HS-27A (cell line): ENCODE measurements around the gene C7.

Experiments
- DNase-seq: peaks from one replicate; pipeline ENCODE4 v3.0.0-alpha.2; 2012; ENCODE audit warnings: low read depth, missing footprints

C7 gene

GRCh38 chr5:40916226-40916625, 6.9 kb downstream of the C7 start:
- no peak for DNase-seq

DNA sequence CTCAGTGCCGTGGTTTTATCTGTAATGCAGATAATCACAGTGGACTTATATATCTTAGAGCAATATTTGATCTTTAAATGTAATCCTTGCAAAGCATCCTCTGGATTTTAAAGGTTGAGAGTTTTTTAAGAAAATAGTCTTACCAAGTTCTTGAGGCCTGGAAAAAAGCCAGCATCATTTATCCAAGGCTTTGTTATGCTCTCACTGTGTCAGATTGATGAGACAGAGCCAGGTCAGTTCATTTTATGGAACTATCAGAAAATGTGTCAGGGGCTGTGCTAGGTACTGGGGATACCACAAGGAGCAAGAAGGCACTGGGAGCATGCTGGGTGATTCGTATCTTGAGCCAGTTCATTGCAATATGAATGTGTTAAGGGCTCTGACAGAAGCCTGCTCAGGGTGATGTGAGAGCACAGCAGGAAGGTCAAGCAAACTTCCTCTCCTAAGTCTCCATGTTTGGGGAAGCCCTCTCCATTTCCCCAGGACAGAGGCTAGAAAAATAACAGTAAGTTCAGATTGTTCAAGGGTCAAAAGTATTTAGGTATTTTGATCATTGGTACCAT, 19.7 kb downstream of the C7 start:
- DNase-seq, result no peak

DNA sequence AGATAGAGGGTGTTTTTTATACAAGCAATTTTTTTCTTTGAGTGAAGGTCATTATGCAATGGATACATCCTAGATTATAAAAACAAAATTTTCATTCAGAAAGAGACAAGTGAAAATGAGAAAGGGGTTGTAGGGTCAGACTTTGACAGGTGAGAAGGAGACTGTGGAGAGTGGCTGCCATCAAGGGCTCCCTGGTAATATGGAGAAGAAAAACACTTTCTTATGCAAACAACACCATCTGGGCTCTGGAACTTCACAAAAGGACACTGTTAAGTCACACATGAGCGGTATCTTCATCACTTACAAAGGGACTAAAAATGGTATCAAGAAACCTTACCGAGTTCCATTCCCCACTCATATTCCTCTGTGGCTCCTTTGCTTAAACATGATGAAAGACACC, 23.5 kb downstream of the C7 start:
- no peak for DNase-seq

DNA sequence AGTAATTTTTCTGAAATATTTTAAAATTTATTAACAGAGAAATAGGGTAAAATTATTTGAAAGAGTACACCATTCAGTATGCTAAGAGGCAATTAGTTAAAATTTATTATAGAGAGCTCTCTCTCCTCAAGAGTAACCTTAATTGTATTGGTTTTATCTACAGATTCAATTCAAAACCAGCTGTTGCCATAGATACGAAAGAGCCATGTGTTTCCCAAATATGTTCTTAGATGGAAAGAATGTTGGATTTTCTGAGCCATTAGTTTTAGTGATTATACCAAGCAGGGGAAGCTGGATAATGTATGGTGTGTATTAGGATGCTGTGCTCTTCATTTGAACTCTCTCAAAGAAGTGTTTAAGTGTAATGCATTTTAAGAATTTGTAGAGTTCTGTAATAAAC, 27.8 kb downstream of the C7 start:
- DNase-seq, result no peak

DNA sequence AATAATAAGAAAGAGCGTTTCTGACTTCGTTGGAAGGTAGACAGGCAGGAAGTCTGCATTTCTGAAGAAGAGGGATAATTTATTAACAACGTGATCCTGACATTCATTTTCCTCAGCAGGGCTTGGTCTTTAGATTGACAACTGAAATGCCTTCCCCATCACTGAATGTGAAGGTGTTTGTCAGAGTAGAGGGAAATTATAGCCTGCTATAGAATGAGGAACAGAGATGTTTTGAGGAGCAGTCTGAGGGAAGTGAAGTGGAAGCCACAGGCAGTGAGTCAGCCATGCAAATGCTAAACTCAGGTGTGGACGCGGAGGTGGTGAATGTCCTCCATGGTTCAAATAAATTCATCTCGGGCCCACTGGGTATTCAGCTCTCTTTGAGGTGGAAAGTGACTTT, 30.5 kb downstream of the C7 start:
- no peak for DNase-seq

DNA sequence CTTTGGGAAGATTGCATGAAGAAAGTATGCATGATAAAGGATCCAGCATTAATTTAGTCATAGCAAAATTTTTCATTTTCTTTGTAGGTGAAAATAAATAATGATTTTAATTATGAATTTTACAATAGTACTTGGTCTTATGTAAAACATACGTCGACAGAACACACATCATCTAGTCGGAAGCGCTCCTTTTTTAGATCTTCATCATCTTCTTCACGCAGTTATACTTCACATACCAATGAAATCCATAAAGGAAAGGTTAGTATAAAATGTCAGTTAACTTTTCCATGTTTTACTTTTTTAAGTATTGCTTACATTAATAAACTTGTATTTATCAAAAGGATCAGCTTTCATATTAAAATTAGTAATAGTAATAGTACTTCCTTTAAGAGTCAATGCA, 35.8 kb downstream of the C7 start:
- DNase-seq, result no peak

DNA sequence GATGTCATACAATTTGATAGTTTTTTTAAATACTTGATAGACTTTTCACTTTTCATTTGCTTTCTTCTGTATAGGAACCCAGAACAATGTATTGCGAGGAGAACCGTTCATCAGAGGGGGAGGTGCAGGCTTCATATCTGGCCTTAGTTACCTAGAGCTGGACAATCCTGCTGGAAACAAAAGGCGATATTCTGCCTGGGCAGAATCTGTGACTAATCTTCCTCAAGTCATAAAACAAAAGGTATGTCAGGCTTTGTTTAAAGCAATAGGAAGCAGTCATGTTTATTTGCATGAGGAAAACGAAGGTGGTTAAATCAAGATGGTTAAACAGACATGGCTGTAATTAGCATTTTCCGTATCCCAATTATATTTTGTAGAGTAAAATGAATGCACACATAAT, 46.0 kb downstream of the C7 start:
- no peak for DNase-seq

- no peak for DNase-seq
Observed at GRCh38 chr5:40957048-40957447, 47.8 kb downstream of the C7 start.

GRCh38 chr5:40958811-40959210, 49.5 kb downstream of the C7 start:
- DNase-seq, result no peak

DNA sequence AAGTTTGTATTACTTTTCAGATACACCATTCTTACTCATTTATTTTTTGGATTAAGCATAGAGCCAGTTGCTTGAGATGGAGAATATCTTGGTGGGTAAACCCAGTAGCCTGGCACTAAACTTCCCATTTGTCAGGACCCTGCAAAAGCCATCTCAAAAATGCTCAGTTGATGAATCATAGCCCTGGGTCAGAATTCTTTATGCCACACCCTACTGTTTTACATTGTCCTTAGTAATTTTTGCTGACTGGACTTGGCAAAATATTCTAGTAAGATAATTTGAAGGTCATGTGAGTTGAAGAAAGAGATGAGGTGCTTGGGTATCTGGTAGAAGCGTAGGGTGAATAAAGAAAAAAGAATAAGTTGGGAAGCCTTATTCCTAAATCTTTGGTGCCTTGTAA, 50.7 kb downstream of the C7 start:
- DNase-seq, result peak; percentile 77

GRCh38 chr5:40962207-40962955, 53.1 kb downstream of the C7 start:
- no peak for DNase-seq

- DNase-seq, result no peak
Observed at GRCh38 chr5:40972434-40972833, 63.1 kb downstream of the C7 start.

DNA sequence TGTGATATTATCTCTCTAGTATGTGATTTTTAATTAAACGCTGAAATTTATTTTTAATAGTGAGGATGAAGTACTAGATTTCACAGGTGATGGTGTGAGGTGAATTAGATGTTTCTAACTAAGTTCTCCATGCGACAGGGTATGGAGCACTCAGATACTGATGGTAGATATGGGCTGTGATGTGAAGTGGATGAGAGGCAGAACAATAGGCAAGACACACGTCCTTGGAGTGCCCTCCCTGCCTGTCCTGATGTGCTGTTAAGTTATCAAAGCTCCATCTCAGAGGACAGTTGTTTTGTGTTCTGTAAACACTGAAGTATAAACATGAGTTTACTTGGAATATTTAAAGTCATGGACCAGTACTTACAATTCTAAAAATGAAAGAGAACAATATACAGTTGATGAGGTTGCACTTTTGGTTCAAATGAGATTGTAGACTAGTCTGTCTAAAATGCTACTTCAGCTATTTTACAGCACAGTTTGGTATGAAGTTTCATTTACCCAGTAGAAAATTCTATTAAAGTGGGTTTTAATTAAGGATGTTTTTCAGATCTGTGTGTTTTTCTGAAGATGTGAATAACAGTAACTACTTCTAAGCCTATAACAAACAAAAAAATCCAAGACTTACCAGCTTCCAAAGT, 64.2 kb downstream of the C7 start:
- DNase-seq, result no peak

DNA sequence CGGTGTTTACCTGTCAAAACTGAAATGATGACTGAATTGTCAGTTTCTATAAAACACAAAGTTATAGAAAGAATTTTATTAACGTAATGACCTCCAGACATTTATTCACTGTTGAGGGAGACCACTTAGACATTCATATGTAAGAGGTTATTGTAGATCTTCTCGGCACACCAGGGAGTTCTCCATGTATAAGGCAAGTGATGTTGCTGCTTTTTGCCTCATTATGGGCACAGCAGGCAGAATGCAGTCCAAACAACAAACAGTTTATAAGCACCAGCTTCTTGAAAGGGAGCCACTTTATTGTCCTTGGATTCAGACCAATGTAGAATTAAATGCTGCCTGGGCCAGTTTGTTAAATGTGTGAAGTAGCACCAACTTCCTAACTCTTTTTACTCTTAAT, 66.7 kb downstream of the C7 start:
- DNase-seq, result no peak

- no peak for DNase-seq
Observed at GRCh38 chr5:40976836-40977235, 67.5 kb downstream of the C7 start.

DNA sequence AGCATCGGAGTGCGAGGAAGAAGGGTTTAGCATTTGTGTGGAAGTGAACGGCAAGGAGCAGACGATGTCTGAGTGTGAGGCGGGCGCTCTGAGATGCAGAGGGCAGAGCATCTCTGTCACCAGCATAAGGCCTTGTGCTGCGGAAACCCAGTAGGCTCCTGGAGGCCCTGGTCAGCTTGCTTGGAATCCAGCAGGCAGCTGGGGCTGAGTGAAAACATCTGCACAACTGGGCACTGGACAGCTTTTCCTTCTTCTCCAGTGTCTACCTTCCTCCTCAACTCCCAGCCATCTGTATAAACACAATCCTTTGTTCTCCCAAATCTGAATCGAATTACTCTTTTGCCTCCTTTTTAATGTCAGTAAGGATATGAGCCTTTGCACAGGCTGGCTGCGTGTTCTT, 72.1 kb downstream of the C7 start:
- no peak for DNase-seq

DNA sequence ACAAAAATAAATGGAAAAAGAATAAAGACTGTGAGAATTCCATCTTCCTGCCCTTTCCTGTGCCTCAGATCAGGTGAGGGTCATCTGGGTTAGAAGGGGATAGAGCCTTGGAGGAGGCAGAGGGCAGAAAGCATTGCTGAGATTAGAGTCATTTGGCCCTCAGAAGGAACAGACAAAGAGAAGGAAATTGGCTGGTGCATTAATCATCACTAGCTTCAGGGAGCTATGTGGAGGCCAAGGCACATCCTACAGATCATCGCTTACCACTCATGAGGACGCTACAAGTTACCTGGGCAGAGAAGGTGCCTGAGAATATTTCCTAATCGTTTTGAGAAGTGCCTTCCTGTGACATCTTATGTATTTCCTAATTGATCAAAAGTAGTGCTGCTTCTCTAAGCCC, 74.5 kb downstream of the C7 start:
- DNase-seq, result no peak

GRCh38 chr5:40984884-40985283, 75.6 kb downstream of the C7 start:
- DNase-seq, result peak; percentile 81

- no peak for DNase-seq
Observed at GRCh38 chr5:40985501-40985900, 76.2 kb downstream of the C7 start.

GRCh38 chr5:40986666-40987065, 77.4 kb downstream of the C7 start:
- no peak for DNase-seq

DNA sequence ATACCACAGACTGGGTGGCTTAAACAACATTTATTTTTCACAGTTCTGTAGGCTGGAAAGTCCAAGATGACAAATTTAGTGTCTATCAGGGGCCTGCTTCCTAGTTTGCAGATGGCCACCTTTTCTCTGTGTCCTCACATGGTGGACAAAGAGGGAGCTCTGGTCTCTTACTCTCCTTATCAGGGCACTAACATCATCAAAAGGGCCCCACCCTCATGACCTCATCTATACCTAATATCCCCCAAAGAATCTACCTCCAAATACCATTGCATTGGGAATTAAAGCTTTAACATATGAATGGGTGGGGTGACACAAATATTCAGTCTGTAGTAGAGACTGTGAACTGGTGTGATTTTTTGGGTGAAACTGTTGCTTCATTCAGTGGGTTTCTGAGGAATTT, 78.1 kb downstream of the C7 start:
- DNase-seq, result no peak

DNA sequence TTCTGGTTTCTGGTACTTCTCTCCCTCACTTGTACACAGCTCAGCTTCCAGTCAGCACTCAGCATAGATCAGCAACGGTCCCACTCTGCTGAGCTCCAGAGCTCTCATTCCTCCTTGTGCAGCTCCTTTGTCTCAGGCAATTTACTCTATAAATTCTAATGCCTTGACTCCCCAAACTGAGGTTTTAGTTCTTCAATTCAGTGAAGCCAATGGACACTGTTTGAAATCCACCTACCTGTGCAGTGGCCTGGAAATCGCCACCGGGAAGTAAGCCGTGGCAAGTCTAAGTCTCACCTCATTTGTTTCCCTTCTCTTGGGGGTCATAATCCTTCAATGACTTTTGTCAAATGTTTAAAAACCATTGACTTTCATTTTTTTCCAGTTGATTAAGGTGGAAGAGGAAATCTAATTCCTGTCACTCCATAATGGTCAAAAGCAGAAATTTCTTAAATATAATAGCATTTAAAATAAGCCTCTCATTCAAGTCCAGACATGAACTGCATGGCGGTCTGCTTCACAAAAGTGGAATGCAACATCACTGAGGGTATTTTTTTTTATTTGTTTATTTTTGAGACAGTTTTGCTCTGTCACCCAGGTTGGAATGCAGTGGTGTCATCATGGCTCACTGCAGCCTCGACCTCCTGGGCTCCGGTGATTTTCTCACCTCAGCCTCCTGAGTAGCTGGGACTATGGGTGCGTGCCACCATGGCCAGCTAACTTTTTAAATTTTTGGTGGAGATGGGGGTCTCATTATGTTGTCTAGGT, 79.6 kb downstream of the C7 start:
- DNase-seq, result no peak
